Stimulated activated CD4-positive, alpha-beta T cell treated with anti-CD3 and anti-CD28 coated beads, Interleukin-1b, Interleukin-23, amount 100 ng/mL, for 4 hours (primary cell): ENCODE data around the gene SMIM22.
A peak's percentile ranks its signal among the peaks of the same experiment; 100 is the strongest.

Source experiments
- DNase-seq, 2 donors: peaks; one replicate each; pipeline ENCODE4 v3.0.0-alpha.2; 2020; ENCODE audit warnings: low read depth in 2 of 2

Gene SMIM22, protein sequence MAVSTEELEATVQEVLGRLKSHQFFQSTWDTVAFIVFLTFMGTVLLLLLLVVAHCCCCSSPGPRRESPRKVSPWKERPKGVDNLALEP

DNA sequence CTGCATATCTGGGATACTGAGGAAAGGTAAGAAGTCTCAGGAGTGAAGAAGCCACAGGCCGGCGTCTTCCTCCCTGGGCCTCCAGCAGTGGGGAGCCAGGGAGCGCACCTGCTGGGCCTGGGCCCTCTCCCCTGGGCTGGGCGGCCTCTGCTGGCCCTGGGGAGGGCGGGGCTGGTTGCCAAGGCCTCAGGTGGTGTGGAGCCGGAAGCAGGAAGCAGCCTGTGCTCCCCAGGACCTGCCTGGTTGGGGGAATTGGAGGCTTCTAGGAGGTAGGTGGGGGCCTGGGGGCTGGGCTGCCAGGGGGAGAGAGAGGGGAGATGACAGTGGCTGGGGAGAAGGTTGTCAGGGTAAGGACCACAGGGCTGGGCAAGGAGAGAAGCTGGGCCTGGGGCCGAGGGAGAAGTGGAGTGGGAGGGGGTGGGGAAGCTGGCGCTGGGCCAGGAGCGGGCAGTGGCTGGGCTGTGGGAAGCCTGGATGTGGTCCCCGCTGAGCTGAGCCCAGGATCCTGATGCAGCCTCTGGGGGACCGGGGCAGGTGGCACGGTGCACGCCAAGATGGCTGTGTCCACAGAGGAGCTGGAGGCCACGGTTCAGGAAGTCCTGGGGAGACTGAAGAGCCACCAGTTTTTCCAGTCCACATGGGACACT lies at the start of gene SMIM22:
TSS of gene SMIM22 (plus strand) at position 189 of the 647 bp plus-strand sequence. CDS start at position 555, 366 bp downstream.
- no peak for DNase-seq

- DNase-seq, result no peak
These were observed 49.0 kb upstream of the SMIM22 start for GRCh38 chr16:4746215-4746614.

DNA sequence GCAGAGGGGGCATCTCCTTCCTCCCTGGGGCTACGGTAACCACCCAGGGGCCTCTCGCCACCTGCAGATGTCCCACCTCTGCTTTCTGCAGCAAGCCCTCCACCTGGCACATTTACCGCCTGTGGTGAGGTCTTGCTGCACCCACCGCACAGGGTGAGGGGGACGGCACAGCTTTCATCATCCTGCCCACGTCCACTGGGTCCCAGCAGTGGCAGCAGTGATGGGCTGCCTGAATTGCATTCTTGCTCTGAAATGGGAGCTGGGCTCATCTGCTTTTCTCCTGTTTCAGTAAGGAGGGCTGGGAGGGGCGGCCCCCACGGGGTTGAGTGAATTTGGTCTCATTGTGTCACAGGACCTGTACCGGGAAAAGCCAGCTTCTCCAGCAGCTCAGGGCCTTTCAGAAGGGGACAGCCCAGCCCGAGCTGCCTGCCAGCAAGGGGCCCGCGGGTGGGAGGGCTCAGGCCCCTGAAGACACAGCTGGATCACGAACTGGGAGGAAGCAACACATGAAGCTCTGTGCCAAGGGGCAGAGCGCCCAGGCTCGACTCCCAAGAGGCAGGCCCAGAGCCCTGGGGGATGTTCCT lies 48.1 kb upstream of the SMIM22 start:
- no peak for DNase-seq

DNA sequence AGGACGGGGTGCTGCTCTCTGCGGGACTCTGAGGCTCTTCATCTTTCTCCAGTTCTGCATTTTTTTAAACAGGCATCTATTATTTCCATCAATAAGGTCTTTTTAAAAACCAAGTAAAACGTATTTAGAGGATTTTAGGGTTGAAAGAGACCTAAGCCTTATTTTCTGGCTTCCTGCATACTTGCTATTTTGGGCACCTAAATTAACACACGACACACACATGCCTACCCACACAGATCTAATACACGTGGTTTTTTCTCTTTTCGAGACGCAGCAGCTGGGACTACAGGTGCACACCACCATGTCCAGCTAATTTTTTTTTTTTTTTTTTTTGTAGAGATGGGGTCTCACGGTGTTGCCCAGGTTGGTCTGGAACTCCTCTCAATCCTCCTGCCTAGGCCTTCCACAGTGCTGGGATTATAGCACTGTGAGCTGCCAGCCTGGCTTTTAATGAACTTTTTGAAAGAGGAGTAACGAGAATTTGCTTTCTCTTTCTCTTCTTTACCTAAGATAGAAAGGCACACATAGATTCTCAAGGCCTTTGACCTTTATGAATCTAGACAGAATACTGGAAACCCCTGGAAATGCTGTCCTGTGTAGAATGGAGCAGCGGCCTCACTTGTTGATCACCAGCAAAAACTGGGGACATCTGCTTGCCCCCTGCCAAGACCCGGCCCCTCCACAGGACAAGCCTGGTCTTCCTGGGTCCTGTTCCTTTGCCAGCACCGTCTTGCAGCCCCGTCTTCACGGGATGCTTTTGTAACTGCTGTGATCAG lies 47.1 kb upstream of the SMIM22 start:
- DNase-seq, result no peak

DNA sequence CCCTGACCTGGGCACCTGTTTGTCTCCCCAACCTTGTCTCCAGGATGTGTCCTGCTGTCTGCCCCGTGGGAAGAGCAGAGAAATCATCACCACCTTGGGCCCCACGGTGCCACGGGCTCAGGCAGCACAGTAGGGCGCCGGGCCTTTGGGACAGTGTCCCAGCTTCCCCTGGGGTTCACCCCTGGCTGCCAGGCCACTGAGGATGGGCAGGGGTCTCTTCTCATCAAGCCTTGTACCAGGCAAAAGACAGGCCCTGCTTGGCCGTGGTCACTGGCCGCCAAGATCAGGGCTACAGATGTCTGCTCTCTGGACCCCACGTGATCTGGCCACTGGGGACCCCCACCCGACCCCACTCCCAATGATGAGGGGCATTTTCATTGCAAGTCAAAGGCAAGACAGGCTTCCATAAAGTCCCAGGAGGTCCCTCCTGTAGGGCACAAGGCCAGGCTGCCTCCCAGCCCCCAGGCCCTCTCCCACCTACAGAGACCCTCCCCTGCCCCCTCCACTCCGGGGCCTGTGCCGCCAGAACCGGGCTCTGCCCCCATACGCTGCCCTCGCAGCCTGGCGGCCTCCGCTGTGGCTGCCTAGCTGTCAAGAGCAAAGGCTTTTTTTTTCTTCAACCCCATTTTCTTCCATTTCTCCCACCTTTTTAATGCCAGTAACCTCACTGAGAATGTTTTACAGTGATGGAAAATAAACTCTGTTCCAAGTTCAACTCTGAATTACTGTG lies 46.3 kb upstream of the SMIM22 start:
- no peak for DNase-seq

- no peak for DNase-seq
These were observed 45.4 kb upstream of the SMIM22 start for GRCh38 chr16:4749700-4750257.

GRCh38 chr16:4750896-4751295 lies 44.3 kb upstream of the SMIM22 start:
- DNase-seq, result no peak

DNA sequence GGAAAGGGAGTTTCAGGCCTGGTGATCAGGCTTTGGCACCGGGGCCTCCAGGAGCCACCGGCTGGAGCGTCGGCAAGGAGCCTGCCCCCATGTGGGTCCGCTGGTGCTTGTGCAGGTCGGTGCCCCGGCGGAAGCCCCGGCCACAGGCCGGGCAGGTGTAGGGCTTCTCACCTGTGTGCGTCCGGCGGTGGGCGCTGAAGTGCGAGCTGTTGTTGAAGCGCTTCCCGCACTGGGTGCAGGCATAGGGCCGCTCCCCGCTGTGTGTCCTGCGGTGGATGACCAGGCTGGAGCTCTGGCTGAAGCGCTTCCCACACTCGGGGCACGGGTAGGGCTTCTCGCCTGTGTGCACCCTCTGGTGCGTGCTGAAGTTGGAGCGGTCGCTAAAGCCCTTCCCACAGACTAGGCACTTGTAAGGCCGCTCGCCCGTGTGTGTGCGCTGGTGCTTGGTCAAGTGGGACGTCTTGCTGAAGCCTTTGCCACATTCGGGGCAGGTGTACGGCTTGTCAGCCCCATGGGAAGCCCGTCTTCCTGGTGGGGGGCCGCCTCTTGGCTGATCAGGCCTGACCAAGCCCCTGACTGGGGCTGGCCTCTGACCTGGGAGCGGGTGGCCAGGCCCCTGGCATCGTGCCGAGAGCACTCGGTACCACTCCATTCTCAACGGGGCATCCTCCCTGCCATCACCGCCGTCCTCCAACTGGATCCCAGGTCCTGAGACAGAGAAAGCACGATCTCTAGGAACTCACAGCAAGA lies 42.6 kb upstream of the SMIM22 start:
- DNase-seq, result no peak

GRCh38 chr16:4753227-4753626 lies 41.9 kb upstream of the SMIM22 start:
- no peak for DNase-seq

GRCh38 chr16:4754865-4755264 lies 40.3 kb upstream of the SMIM22 start:
- no peak for DNase-seq

DNA sequence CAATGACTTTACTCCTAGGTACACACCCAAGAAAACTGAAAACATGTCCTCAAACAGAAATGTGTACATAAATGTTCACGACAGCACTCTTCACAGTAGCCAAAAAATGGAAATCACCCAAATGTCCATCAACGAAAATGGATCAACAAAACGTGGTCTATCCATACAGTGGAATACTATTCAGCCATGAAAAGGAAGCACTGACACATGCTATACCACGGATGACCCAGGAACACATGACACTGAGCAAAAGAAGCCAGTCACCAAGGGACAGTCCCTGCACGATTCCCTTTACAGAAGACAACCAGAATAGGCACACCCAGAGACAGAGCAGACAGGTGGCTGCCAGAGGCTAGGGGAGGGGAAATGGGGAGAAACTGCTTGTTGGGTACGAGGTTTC lies 39.5 kb upstream of the SMIM22 start:
- no peak for DNase-seq

GRCh38 chr16:4760221-4760910 lies 34.8 kb upstream of the SMIM22 start:
- DNase-seq, result no peak

DNA sequence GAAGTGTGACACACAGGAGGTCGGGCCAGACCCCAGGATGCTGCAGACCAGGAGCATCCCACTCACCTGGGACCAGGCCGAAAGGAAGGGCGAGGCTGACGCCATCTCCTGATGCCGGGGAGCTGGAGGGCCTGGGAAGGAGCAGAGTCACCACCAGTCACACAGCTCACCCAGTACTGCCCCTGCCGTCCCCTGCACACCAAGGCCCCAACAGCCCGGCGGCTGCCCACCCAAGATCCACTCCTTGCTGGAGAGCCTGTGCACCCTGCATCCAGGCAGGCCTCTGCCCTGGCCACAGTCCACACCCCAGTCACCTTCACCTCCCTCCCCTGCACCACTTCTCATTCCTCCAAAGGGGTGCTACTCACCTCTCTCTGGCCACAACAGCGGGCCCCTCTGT lies 33.0 kb upstream of the SMIM22 start:
- DNase-seq, result no peak

DNA sequence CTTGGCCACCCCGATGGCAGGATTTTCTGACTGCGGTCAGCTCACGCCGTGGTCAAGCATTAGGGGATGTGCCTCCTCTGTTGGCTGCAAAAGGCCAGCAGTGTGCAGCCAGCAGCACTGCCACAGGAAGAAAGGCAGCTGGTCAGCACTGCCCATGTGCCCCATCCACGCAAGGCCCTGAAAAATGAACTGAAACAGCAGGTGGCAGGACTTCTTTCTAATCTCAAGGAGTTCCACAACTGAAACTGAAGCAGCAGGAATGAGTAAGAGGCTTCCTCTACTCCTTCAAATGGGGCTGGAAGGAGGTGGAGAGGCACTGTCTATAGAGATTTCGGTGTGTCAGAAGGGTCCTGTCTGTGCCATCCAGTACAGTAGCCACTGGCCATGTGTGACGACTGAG lies 31.4 kb upstream of the SMIM22 start:
- DNase-seq, result no peak

DNA sequence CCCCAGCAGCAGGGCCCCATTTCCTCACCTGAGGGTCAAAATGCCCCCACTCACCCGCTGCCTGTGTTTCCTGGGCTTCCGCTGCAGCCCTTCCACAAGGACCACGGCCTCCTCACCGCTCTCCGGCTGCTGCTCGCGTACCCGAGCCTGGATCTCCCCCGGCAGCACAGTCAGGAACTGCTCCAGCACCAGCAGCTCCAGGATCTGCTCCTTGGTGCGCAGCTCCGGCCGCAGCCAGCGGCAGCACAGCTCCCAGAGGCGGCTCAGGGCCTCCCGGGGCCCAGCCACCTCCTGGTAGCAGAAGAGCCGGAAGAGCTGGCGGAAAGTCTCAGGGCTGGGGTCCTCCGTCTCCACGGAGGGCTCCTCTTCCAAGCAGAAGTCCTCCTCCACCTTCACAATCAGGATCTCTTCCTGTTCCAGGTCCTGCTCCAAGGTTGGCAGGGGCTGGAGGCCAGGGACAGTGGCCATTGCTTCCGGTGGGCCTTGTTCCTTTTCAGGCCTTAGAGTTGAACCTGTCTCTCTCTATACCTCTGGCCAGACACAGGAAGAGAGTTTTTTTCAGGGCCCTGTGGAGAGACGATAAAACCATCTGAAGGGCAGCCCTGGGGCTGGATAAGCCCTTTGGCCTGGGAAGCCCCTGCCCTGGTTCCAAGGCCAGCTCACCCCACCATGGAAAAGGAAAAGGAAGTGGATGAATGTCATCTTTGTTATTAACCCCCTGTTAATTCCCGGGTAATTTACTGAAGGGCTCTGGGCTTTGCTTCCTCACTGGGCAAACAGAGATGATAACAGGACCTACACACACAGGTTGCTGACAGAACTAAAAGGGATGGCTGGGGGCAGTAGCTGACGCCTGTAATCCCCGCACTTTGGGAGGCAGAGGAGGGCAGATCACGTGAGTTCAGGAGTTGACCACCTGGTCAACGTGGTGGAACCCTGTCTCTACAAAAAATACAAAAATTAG lies 29.4 kb upstream of the SMIM22 start:
- no peak for DNase-seq

DNA sequence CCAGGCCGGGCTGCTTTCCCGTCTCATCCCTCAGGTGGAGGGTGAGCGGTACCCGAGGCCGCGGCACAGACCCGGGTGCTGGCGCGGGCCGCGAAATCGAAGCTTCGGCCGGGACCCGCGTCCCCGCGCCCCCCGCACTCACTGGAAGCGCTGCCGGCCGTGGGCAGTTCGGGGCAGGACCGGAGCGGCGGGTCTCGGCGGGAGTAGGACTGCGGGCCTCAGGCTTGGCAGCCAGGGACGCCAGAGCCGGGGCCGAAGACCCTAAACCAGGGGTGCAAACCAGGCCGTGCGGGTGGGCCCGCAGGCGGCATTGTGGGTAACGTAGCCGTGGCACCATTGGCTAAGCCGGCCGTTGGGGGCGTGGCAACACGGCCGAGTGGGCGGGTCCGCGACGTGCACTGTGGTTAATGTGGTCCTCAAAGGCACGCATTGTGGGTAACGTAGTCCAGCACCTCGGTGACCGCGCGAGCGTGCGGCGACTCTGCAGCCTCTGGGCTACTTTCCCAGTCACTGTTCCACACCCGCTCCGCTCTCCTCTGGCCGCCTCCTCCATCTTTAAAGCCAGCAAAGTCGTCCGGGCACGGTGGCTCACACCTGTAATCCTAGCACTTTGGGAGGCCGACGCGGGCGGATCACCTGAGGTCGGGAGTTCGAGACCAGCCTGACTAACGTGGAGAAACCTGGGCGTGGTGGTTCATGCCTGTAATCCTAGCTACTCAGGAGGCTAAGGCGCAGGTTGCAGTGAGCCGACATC lies 28.1 kb upstream of the SMIM22 start, which contains the start of gene ZNF500:
TSS of gene ZNF500 (minus strand) at position 288 of the 754 bp plus-strand sequence. CDS start 1,184 bp downstream, outside the sequence.
- peak; percentile 95 to 99 for DNase-seq

DNA sequence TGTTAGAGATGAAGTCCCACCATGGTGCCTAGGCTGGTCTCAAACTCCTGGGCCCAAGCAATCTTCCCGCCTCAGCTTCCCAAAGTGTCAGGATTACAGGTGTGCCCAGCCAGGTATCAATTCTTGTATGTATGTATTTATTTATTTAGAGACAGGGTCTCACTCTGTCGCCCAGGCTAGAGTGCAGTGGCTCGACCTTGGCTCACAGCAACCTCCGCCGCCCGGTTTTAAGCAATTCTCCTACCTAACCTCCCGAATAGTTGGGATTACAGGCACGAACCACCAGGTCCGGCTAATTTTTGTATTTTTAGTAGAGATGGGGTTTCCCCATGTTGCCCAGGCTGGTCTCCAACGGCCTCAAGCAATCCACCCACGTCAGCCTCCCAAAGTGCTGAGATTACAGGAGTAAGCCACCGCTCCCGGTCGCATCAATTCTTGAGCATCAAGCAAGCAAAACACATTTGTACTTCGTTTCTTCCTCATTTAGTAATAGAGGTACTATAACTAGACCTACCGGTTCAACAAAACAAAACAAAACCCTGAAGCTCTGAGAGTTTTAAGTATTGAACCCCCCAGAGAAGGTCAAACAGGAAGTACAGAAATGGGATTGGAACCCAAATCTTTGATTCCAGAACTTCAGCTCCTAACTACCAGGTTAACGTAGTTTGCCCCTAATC lies 27.2 kb upstream of the SMIM22 start:
- DNase-seq, result no peak
